WTC11 (cell line): ENCODE results near the gene AGPAT4. TPM values are rescaled to one million over a fixed set of nuclear protein-coding genes. Genes with fewer than 3 reads are reported as not detected.

Experiments used
- ATAC-seq: fragments of 200-7000 bp; cut with Tn5 transposase; 2 replicates; pipeline ENCODE4 v1.10.0; 2021; ENCODE audit warnings: mild to moderate bottlenecking, moderate library complexity
- CTCF ChIA-PET: fragments of 300-600 bp; sonication (Branson Sonifier 250); formaldehyde crosslinking; loops from one replicate; lab custom pipeline; 2021; ENCODE audit warnings: antibody characterized with exemption; lab: Charles Lee
- POLR2A ChIA-PET: fragments of 350-600 bp; sonication (Branson Sonifier 250); formaldehyde crosslinking; loops from one replicate; lab custom pipeline; 2021; ENCODE audit warnings: antibody characterized with exemption; lab: Charles Lee
- DNase-seq: peaks from one replicate; pipeline ENCODE4 v3.0.0; 2021; ENCODE audit warnings: low spot score
- H3K27ac Mint-ChIP-seq: 2 replicates; pipeline ENCODE4 v1.8.0; 2021; ENCODE audit warnings: mixed read lengths
- H3K27me3 Mint-ChIP-seq: 2 replicates; pipeline ENCODE4 v1.8.0; 2021; ENCODE audit warnings: low read depth, mild to moderate bottlenecking, moderate library complexity, mixed read lengths
- H3K36me3 Mint-ChIP-seq: 2 replicates; pipeline ENCODE4 v1.8.0; 2021; ENCODE audit warnings: mixed read lengths
- H3K4me1 Mint-ChIP-seq: 2 replicates; pipeline ENCODE4 v1.8.0; 2022; ENCODE audit warnings: mixed read lengths
- H3K4me3 Mint-ChIP-seq: 2 replicates; pipeline ENCODE4 v1.8.0; 2021; ENCODE audit warnings: mild to moderate bottlenecking, moderate library complexity, mixed read lengths
- H3K9me3 Mint-ChIP-seq: 2 replicates; pipeline ENCODE4 v1.8.0; 2021; ENCODE audit warnings: mixed read lengths
- ATF6 ChIP-seq: sonication (generic); formaldehyde crosslinking; IDR thresholded peaks from 2 replicates; pipeline ENCODE4 v1.8.1; 2023; ENCODE audit warnings: mild to moderate bottlenecking, missing genetic modification reagents
- ELF4 ChIP-seq: sonication (generic); formaldehyde crosslinking; IDR thresholded peaks from 2 replicates; pipeline ENCODE4 v1.8.1; 2022; ENCODE audit warnings: low read depth, mild to moderate bottlenecking, moderate library complexity, missing genetic modification reagents
- ETV6 ChIP-seq: sonication (generic); formaldehyde crosslinking; IDR thresholded peaks from 2 replicates; pipeline ENCODE4 v1.8.1; 2022; ENCODE audit warnings: mild to moderate bottlenecking, missing genetic modification reagents
- FOXP1 ChIP-seq: sonication (generic); formaldehyde crosslinking; IDR thresholded peaks from 2 replicates; pipeline ENCODE4 v1.8.0; 2022; ENCODE audit warnings: missing genetic modification reagents, mild to moderate bottlenecking, moderate library complexity, borderline replicate concordance
- NFATC4 ChIP-seq: fragments of 250-450 bp; sonication (Bioruptor Pico); IDR thresholded peaks from 2 replicates; pipeline ENCODE4 v1.9.0; 2021; ENCODE audit warnings: mild to moderate bottlenecking
- NR1H2 ChIP-seq: sonication (generic); formaldehyde crosslinking; IDR thresholded peaks from 2 replicates; pipeline ENCODE4 v1.9.0; 2021; ENCODE audit warnings: mild to moderate bottlenecking, moderate library complexity, missing genetic modification reagents
- OVOL2 ChIP-seq: fragments of 250-450 bp; sonication (Bioruptor Pico); IDR thresholded peaks from 2 replicates; pipeline ENCODE4 v1.9.0; 2021; ENCODE audit warnings: mild to moderate bottlenecking, borderline replicate concordance
- PRDM15 ChIP-seq: sonication (generic); formaldehyde crosslinking; IDR thresholded peaks from 2 replicates; pipeline ENCODE4 v1.8.0; 2022; ENCODE audit warnings: missing genetic modification reagents
- RELA ChIP-seq: sonication (generic); formaldehyde crosslinking; IDR thresholded peaks from 2 replicates; pipeline ENCODE4 v1.8.1; 2022; ENCODE audit warnings: missing genetic modification reagents, mild to moderate bottlenecking, borderline replicate concordance
- ZMAT4 ChIP-seq: fragments of 250-450 bp; sonication (Bioruptor Pico); IDR thresholded peaks from 2 replicates; pipeline ENCODE4 v1.9.0; 2021; ENCODE audit warnings: mild to moderate bottlenecking
- ZNF121 ChIP-seq: sonication (generic); formaldehyde crosslinking; IDR thresholded peaks from 2 replicates; pipeline ENCODE4 v1.8.0; 2023; ENCODE audit warnings: missing genetic modification reagents
- ZNF396 ChIP-seq: fragments of 250-450 bp; sonication (Bioruptor Pico); IDR thresholded peaks from 2 replicates; pipeline ENCODE4 v1.8.0; 2021; ENCODE audit warnings: mild to moderate bottlenecking, moderate library complexity, borderline replicate concordance
- ZNF512 ChIP-seq: sonication (generic); formaldehyde crosslinking; IDR thresholded peaks from 2 replicates; pipeline ENCODE4 v1.8.1; 2022; ENCODE audit warnings: missing genetic modification reagents, borderline replicate concordance
- ZNF532 ChIP-seq: fragments of 250-450 bp; sonication (Bioruptor Pico); IDR thresholded peaks from 2 replicates; pipeline ENCODE4 v1.9.0; 2021; ENCODE audit warnings: mild to moderate bottlenecking, borderline replicate concordance
- total RNA-seq: library from RNA; stranded (reverse); gene quantifications from 3 replicates; pipeline ENCODE4 v1.2.3, GENCODE V29; 2021

The AGPAT4 gene
- total RNA-seq, 1 experiment from 2014 or later = 19.7 TPM

GRCh38 chr6:161210857-161211256 lies 63.0 kb downstream of the AGPAT4 start:
- Mint-ChIP-seq H3K9me3 (peaks cover 85% of the 10 kb centered on the region), H3K4me1 (peaks cover 6% of the 10 kb centered on the region; the same call in 1 of the 2 replicates), H3K4me3 (no peak overlapping the region), H3K27ac (no peak overlapping the region), H3K36me3 (peaks cover 87% of the 10 kb centered on the region), H3K27me3 (no peaks in the 10 kb centered on the region)
- ChIA-PET POLR2A (interaction anchor here (0.6 kb wide), 1 partner anchor 50 kb away, joined by 3 read pairs; no protein-coding TSS in a partner anchor), CTCF (no interaction called here)
- no peak for TF ChIP-seq FOXP1 (CRISPR knock-in tag)
- no peak for TF ChIP-seq ZNF532 (CRISPR knock-in tag)
- no peak for TF ChIP-seq ATF6 (CRISPR knock-in tag)
- TF ChIP-seq ZNF396 (CRISPR knock-in tag) = no peak
- TF ChIP-seq ELF4 = no peak
- TF ChIP-seq NR1H2 (CRISPR knock-in tag) = no peak
- TF ChIP-seq PRDM15 (CRISPR knock-in tag) = no peak
- no peak for TF ChIP-seq ETV6 (CRISPR knock-in tag)
- TF ChIP-seq ZNF512 (CRISPR knock-in tag) = no peak
- ATAC-seq (no peak), DNase-seq (no peak)

GRCh38 chr6:161207200-161207599 lies 66.7 kb downstream of the AGPAT4 start:
- H3K9me3 Mint-ChIP-seq = peaks cover 54% of the 10 kb centered on the region
- H3K4me3 Mint-ChIP-seq = no peak overlapping the region
- POLR2A ChIA-PET = no interaction called here
- H3K4me1 Mint-ChIP-seq = peaks cover 26% of the 10 kb centered on the region
- ATAC-seq (no peak), DNase-seq (no peak)
- H3K27ac Mint-ChIP-seq = no peak overlapping the region
- TF ChIP-seq RELA (CRISPR knock-in tag) = no peak
- TF ChIP-seq ZNF121 (CRISPR knock-in tag) = no peak
- no peak for TF ChIP-seq NFATC4 (CRISPR knock-in tag)
- no peak for TF ChIP-seq FOXP1 (CRISPR knock-in tag)
- TF ChIP-seq OVOL2 (CRISPR knock-in tag) = no peak
- TF ChIP-seq ZMAT4 (CRISPR knock-in tag) = no peak
- no peaks in the 10 kb centered on the region for H3K27me3 Mint-ChIP-seq
- H3K36me3 Mint-ChIP-seq = peaks cover 54% of the 10 kb centered on the region
- CTCF ChIA-PET = interaction anchor here (1.5 kb wide), 1 partner anchor 164 kb away, joined by 6 read pairs; no protein-coding TSS in a partner anchor
